Mucosa of gallbladder (tissue), 1 donor: Measurements from ENCODE around the gene GOLGA3. TPM values are rescaled to one million over a fixed set of nuclear protein-coding genes. Genes with fewer than 3 reads are reported as not detected.
"Not testable (repeated sequence)": the region's sequence is repeated elsewhere in the genome, so short reads cannot be mapped to it uniquely, and the experiment has no call there.

Source experiments
- DNase-seq: peaks from one replicate; pipeline ENCODE4 v3.0.0-alpha.2; 2020; ENCODE audit warnings: low spot score
- total RNA-seq: library from RNA; stranded (reverse); gene quantifications from one replicate; pipeline ENCODE4 v1.2.1, GENCODE V29; 2021
- donor health status: DM: no; HTN: no; CAD: no.

GOLGA3 gene
- total RNA-seq, 1 donor from 2014 or later, result 72.2 TPM

- no peak for DNase-seq
Measured at GRCh38 chr12:132812631-132813305, 15.9 kb downstream of the GOLGA3 start.

- not testable (repeated sequence) for DNase-seq
Measured at GRCh38 chr12:132809391-132809790, 19.3 kb downstream of the GOLGA3 start.

DNA sequence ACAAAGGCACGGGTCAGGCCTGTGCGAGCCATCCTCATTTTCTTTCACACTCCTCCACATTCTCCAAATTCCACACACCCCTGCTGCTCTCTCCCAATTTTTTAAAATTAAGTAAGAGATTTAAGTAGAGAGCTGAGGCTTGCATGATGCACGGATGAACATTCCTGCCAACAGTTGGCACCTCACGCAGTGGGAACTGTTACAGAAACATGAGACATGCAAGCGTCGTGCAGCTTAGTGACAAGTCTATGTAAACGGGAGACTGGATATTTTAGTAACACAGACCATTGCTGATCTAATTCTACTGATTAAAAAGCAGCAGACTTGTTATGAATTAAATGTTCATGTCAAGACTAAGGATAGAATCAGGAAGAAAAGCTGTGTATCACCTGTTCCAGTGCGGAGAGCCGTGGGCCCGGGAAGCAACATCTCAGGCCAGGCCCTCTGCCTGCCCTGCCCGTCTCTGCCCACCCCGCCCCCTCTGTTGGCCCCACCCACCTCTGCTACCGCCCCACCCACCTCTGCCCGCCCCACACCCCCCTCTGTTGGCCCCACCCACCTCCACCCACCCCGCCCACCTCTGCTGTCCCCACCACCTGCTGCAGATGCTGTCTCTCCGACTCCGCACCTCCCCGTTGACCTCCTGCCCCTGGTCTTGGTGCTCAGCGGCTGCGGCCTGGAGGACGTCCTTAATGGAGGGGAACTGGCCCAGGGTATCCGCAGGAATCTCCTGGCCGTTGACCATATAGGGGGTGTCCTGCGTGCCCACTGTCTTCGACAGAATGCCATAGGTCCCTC lies 21.2 kb downstream of the GOLGA3 start:
- no peak for DNase-seq

GRCh38 chr12:132806857-132807256 lies 21.8 kb downstream of the GOLGA3 start:
- DNase-seq, result no peak

GRCh38 chr12:132804426-132804861 lies 24.2 kb downstream of the GOLGA3 start:
- peak; percentile 83 for DNase-seq

DNA sequence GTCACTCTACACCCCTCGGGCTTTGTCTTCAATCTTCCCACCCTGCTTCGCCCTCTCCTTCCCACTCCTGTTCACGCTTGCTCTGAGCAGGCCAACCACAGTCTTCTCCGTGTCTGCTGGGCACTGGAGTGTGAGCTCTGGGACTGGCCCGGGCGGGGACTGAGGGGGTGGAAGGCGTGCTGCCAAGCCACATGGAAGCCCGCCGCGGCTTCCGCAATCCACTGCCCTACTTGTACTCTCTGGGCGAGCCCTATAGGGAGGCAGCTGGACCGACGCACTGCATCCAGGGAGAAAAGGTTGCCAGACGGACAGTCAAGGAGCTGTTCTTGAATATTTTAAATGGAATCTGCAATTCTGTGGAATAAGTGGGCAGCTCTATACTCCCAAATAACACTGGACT lies 24.8 kb downstream of the GOLGA3 start:
- no peak for DNase-seq

DNA sequence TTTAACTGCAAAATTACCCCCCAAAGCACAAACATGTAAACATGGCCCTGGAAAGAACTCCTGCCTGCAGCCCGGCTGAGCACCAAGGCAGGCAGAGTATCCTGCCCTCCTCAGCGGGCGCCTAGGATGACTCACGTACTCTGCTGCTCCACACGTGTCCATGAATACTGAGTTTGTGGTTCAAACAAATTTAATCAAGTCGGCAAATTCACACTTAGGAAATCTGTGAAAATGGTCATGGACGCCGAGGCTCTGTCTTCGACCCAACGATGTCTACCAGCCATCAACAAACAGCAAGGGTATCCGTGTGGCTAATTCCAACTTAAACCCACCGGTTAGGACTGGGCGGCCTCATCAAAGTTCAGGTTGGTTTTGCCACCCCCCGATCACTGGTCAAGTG lies 25.5 kb downstream of the GOLGA3 start:
- no peak for DNase-seq

GRCh38 chr12:132801741-132802140 lies 26.9 kb downstream of the GOLGA3 start:
- no peak for DNase-seq

- no peak for DNase-seq
Measured at GRCh38 chr12:132798836-132799235, 29.8 kb downstream of the GOLGA3 start.

- no peak for DNase-seq
Measured at GRCh38 chr12:132797820-132798570, 30.7 kb downstream of the GOLGA3 start.

- no peak for DNase-seq
Measured at GRCh38 chr12:132795847-132796246, 32.8 kb downstream of the GOLGA3 start.

DNA sequence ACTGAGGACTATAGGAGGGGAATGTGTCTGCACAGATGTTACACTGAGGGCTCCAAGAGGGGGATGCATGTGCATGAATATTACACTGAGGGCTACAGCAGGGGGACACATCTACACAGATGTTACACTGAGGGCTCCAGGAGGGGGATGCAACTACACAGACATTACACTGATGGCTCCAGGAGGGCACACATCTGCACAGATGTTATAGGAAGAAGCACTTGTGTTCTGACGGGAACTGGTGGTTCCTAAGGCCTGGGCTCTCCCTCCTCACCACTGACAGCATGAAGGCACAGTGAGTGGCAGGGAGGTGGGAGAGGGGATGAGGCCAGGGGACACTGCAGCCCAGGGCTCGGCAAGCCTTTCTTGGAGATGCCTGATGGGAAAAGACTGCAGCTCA lies 36.7 kb downstream of the GOLGA3 start:
- DNase-seq, result not testable (repeated sequence)

DNA sequence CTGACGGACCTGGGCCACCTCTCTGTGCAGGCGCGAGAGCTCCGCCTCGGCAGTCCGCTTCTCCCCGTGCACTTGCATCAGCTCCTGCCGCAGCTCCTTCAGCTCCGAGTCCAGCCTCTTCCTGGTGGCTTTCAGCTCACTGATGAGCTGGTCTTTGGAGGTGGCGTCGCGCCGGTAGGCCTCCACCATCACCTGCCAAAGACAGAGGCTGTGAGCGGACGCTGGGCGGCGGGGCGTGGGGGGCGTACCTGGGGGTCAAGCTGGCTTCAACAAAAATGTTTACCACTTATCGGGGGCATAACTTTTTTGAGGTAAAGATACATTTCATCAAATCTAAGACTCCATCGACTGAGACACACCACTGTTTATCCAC lies 39.6 kb downstream of the GOLGA3 start:
- DNase-seq, result no peak

- no peak for DNase-seq
Measured at GRCh38 chr12:132788375-132789098, 40.1 kb downstream of the GOLGA3 start.

DNA sequence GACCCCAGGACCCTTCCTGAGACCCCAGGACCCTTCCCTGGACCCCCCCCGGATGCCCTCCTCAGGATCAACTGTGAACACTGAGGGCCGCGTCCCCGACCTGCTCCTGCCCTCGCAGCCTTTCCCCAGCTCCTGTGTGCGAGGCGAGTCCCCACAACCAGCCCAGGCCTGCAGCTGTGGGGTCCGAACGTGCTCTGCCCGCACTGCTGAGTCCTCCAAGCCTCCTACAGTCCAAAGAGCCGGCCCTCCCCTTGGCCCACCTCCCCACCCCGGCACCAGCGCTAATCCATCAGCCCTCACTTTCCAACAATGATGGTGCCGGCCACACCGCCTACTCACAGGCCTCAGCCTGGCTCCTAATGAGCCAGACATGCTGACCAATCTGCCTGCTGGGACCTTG lies 40.8 kb downstream of the GOLGA3 start:
- no peak for DNase-seq

DNA sequence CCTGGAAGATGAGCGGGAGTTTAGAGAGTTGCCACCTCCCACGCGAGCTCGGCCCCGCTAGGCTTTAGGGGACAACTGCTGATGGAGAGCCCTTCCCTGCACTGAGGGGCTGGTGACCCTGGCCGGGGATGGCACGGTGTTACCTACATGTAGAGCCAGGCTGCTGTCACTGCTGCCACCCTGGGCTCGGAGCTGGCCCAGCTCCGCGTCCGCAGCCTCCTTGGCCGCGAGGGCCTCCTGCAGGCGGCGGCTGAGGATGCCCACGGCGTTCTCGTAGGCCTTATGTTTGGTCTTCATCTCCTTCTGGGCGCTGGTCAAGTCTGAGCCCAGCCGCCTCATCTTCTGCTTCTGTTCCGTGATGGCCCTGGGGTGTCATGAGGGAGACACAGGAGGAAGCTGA lies 42.5 kb downstream of the GOLGA3 start:
- DNase-seq, result no peak

- DNase-seq, result no peak
Measured at GRCh38 chr12:132784580-132784979, 44.1 kb downstream of the GOLGA3 start.

- DNase-seq, result peak; percentile 27
Measured at GRCh38 chr12:132783917-132784531, 44.6 kb downstream of the GOLGA3 start.

DNA sequence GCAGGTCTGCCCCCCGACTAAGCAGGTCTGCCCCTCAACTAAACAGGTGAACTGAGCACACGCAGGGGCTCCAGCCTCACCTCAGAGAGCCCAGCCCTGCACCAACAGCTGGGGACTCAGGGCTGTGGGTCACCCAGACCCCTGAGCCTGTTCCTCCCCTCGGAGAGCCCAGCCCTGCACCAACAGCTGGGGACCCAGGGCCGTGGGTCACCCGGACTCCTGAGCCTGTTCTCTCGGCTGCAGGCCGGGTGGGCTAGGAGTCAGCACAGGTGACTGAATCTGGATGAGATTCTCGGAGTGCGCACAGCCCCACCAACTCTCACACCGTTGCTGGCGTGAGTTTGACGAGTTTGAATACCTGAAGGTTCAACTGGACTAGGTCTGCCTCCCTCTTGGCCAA lies 46.7 kb downstream of the GOLGA3 start:
- no peak for DNase-seq

- no peak for DNase-seq
Measured at GRCh38 chr12:132779781-132780353, 48.8 kb downstream of the GOLGA3 start.

GRCh38 chr12:132777614-132778013 lies 51.1 kb downstream of the GOLGA3 start:
- no peak for DNase-seq
